ENCODE measurements around the gene RSRC1.

- TF ChIP-seq POLR2A (IDR thresholded peaks at IDR 0.05): no peak
- no peak for TF ChIP-seq CTCF (IDR thresholded peaks at IDR 0.05 in 4 of 5, conservative IDR thresholded peaks at IDR 0.05 in 1 of 5)
These were observed 321.9 kb downstream of the RSRC1 start for GRCh38 chr3:158431829-158432228.

All from gastrocnemius medialis (tissue), 4 donors.